Ovary (tissue), 9 donors: Measurements from ENCODE around the gene RND1. TPM values are rescaled to one million over a fixed set of nuclear protein-coding genes. Genes with fewer than 3 reads are reported as not detected.

Source experiments
- DNase-seq, 5 donors: peaks; one replicate each; pipeline ENCODE4 v3.0.0-alpha.2; 2019 to 2020
- H3K27ac ChIP-seq, 2 donors: fragments of 200-600 bp; one replicate each; pipeline versions ENCODE4 v1.5.1 to v1.8.0; 2019 to 2022
- H3K27me3 ChIP-seq: fragments of 200-600 bp; one replicate; pipeline ENCODE4 v1.8.0; 2022
- H3K36me3 ChIP-seq: fragments of 200-600 bp; sonication (generic); one replicate; pipeline ENCODE4 v1.5.1; 2019
- H3K4me1 ChIP-seq: one replicate; pipeline ENCODE4 v1.8.1; 2013; ENCODE audit warnings: mild to moderate bottlenecking, moderate library complexity; ENCODE audit not compliant: insufficient read depth
- H3K4me3 ChIP-seq: fragments of 200-600 bp; sonication (generic); one replicate; pipeline ENCODE4 v1.5.1; 2017
- H3K9me3 ChIP-seq, 2 donors: fragments of 200-600 bp in 1 of 2; sonication (generic) in 1 of 2; one replicate each; pipeline versions ENCODE4 v1.5.1 to v1.8.1; 2013 to 2019; ENCODE audit warnings: mild to moderate bottlenecking in 1 of 2, moderate library complexity in 1 of 2
- CTCF ChIP-seq, 3 donors: fragments of 450-650 bp in 2 of 3; fragments of 200-600 bp in 1 of 3; IDR thresholded peaks; one replicate each; pipeline versions ENCODE4 v1.5.1 to v1.8.0; 2016 to 2022; ENCODE audit warnings: antibody characterized with exemption in 3 of 3, mild to moderate bottlenecking in 1 of 3
- EP300 ChIP-seq: sonication (generic); formaldehyde crosslinking; IDR thresholded peaks from one replicate; pipeline ENCODE4 v1.6.1; 2017; ENCODE audit warnings: antibody characterized with exemption
- POLR2A ChIP-seq: fragments of 450-650 bp; IDR thresholded peaks from one replicate; pipeline ENCODE4 v1.6.1; 2017; ENCODE audit warnings: antibody characterized with exemption, mild to moderate bottlenecking, moderate library complexity
- WGBS, 3 donors: extraction: QIAGEN DNeasy Blood & Tissue Kit in 1 of 3; methylation state at CpG; one replicate each; pipeline versions ENCODE4 v1.1.5 to v1.1.7; 2013 to 2017; 5-methylcytosine and 5-hydroxymethylcytosine counted together
- intact Hi-C, 4 donors: fragments of 100-400 bp; cut with DNase I; formaldehyde crosslinking; loops; one replicate each; pipeline versions ENCODE4 v1.11.0 to v1.15.1; 2022 to 2023
- polyA plus RNA-seq, 2 donors: library from polyadenylated mRNA; stranded (reverse); fragments of 200-250 nt in 1 of 2; fragments of 350-450 nt in 1 of 2; fragmentation: Illumina TruSeq in 1 of 2; extraction: RNeasy Lipid Tissue Mini Kit (QIAGEN cat#74804) in 1 of 2; gene quantifications; one replicate each; pipeline ENCODE4 v1.2.3, GENCODE V29; 2013 to 2014
- total RNA-seq, 7 donors: library from RNA; depleted of rRNA in 2 of 7; stranded (reverse); fragments of >200 nt in 2 of 7; fragmentation: NEBNext Ultra II Directional in 3 of 7; extraction: Animal tissue kit (Norgen Biotek cat#: 25700) in 3 of 7; gene quantifications; one replicate each; pipeline versions ENCODE4 v1.1.0 to v1.2.4, GENCODE V29; 2016 to 2023
- donor health status: DM: no; HTN: no; CAD: no; lungs with moderate emphysema.
- donor health status: DM: no; HTN: no; CAD: no.
- donor health status: Bipolar disorder and iron deficiency.
- donor health status: DM: yes; HTN: yes; CAD: no.
- donor health status: DM: no; HTN: no; CAD: no.
- donor health status: DM: yes; HTN: yes; CAD: no.

RND1 gene
- total and polyA plus RNA-seq, 9 donors: 0.23 to 3.8 (median 0.62) TPM

DNA sequence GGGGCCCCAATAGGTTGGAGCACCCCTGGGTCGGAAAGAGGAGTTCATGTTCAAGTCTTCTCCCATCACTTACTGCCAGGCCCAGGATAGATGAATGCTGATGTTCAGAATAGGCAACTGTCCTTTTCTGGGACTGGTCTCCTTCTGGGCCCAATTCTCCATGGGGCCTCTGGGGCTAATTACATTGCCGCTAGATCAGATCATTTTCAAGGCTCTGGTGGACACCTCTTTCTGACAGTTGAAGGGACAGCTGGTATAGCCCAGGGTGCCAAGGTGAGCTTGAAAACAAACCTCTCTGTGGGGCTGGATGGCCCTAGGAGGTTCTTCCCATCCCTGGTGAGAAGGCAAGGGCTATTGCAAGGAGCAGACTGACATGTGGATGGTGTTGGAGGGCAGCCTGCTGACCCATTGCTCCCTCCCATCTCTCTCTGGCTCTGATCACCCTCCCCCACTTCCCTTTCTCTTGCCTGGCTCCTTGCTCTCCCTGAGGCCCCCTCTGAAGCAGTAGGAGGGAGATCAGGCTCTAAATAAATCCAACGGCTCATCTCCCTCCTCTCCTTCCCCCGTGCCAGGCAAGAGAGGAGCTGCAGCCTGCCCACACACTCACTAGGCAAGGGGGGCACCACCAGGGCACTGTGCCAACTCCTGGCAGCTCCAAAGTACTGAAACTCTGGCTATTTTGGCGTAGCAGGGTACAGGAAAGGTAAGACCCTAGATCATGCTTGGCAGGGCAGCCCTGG is 45.5 kb downstream of the RND1 start:
- H3K27ac ChIP-seq: no peak overlapping the region
- peak in 2 of 5 donors; percentile 33 to 64 for DNase-seq
- intact Hi-C loops: no loop called here
- H3K4me1 ChIP-seq: peaks cover 12% of the 10 kb centered on the region
- 53 to 59% (median 58%) methylated on average over 5 of the region's 5 CpGs for WGBS, 3 donors
- no peaks in the 10 kb centered on the region for H3K9me3 ChIP-seq
- no peaks in the 10 kb centered on the region for H3K36me3 ChIP-seq
- no peak overlapping the region for H3K4me3 ChIP-seq
- TF ChIP-seq EP300 (no peak), CTCF (IDR thresholded peaks at IDR 0.05) (no peak), POLR2A (no peak)
- H3K27me3 ChIP-seq: no peaks in the 10 kb centered on the region

- DNase-seq: peak in 3 of 5 donors; percentile 49 to 66 (median 61)
- Histone ChIP-seq H3K9me3 (no peaks in the 10 kb centered on the region), H3K4me1 (peaks cover 12% of the 10 kb centered on the region), H3K36me3 (no peaks in the 10 kb centered on the region), H3K27me3 (no peaks in the 10 kb centered on the region), H3K4me3 (peak overlapping the region; percentile 75), H3K27ac (peak overlapping the region; percentile 18 to 95)
- 15 to 34% (median 32%) methylated on average over 18 to 37 of the region's 37 CpGs for WGBS, 3 donors
- intact Hi-C loops: no loop called here
- TF ChIP-seq CTCF (IDR thresholded peaks at IDR 0.05) (peak in 1 of 3 donors; percentile 30), EP300 (no peak)
These were observed 46.7 kb downstream of the RND1 start for GRCh38 chr12:48818831-48819590.

DNA sequence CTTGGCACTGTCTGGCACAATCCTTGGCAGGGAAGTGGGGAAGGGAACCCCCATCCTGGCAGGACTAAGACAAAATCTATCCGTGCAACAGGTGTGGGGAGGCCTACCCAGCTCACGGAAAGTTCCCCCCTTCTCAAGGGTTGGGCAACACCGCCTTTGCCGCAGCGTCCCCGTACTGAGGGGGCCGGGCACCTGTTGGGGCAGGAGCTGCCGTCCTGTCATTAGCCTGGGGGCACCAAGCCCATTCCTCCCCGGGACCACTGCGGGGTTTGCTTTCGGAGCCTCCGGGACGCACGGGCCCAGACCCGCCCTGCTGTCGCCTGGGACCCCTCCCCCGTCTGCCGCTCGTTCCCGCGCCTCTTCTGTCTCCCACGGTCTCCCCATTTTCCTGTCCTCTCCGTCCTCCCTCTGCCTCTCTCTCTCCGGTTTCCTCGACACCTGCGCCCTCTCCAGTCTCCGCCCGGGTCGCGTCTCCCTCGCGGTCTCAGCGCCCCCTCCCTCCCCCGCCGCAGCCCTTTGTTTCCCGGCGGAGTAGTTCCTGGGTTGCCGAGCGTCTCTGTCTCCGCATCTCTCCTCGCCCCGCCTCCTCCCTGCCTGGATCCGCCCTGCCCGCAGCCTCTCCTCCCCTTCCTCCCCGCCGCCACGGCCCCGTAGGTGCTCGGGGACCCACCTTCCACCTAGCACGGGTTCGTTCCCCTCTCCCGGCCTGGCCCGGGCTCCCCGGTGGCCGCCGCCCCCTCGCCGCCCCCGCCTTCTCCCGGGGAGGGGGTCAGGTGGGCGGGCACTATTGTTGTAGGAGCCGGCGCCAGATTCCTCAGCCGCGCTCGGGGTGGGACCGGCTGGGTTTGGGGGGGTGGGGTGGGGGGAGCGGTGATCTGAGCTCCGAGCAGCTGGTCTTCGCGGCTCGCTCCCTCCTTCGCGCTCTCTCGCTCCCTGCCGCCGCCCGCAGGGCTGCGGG is 47.5 kb downstream of the RND1 start, which contains the start of gene CACNB3:
Gene CACNB3 (plus strand): TSS at position 624 of the 958 bp plus-strand sequence. CDS start 434 bp downstream, outside the sequence.
- H3K36me3 ChIP-seq: no peaks in the 10 kb centered on the region
- intact Hi-C loops: no loop called here
- H3K27ac ChIP-seq: peak within 1 kb of the TSS; percentile 18 to 95
- H3K4me1 ChIP-seq: peaks cover 13% of the 10 kb centered on the region
- H3K4me3 ChIP-seq: peak within 1 kb of the TSS; percentile 75
- peak; percentile 81 to 87 (median 85) for DNase-seq
- 1 to 2% (median 1%) methylated on average over 60 to 79 of the region's 79 CpGs for WGBS, 3 donors
- no peaks in the 10 kb centered on the region for H3K27me3 ChIP-seq
- no peaks in the 10 kb centered on the region for H3K9me3 ChIP-seq
- TF ChIP-seq POLR2A (peak; percentile 23), EP300 (no peak), CTCF (IDR thresholded peaks at IDR 0.05) (no peak)
